ENCODE results near the gene THSD4.
"Not testable (repeated sequence)": the region's sequence is repeated elsewhere in the genome, so short reads cannot be mapped to it uniquely, and the experiment has no call there.

Gene THSD4

GRCh38 chr15:71124937-71125790, 9.9 kb downstream of the THSD4 start:
- no peak for DNase-seq

GRCh38 chr15:71125831-71126450, 10.7 kb downstream of the THSD4 start:
- no peak for DNase-seq

- no peak for DNase-seq
These were observed 11.8 kb downstream of the THSD4 start for GRCh38 chr15:71127083-71127482.

GRCh38 chr15:71128159-71128558, 12.9 kb downstream of the THSD4 start:
- not testable (repeated sequence) for DNase-seq

GRCh38 chr15:71128939-71129562, 13.8 kb downstream of the THSD4 start:
- DNase-seq = no peak

GRCh38 chr15:71129669-71130068, 14.4 kb downstream of the THSD4 start:
- no peak for DNase-seq

- DNase-seq = no peak
These were observed 16.5 kb downstream of the THSD4 start for GRCh38 chr15:71131601-71132362.

GRCh38 chr15:71133747-71134472, 18.6 kb downstream of the THSD4 start:
- no peak for DNase-seq

GRCh38 chr15:71136159-71136783, 21.0 kb downstream of the THSD4 start:
- DNase-seq = no peak

GRCh38 chr15:71136793-71137518, 21.7 kb downstream of the THSD4 start:
- DNase-seq = no peak

- no peak for DNase-seq
These were observed 23.2 kb downstream of the THSD4 start for GRCh38 chr15:71138473-71138872.

- no peak for DNase-seq
These were observed 24.0 kb downstream of the THSD4 start for GRCh38 chr15:71139241-71139640.

- no peak for DNase-seq
These were observed 26.3 kb downstream of the THSD4 start for GRCh38 chr15:71141572-71141971.

GRCh38 chr15:71142780-71143179, 27.5 kb downstream of the THSD4 start:
- no peak for DNase-seq

- no peak for DNase-seq
These were observed 28.4 kb downstream of the THSD4 start for GRCh38 chr15:71143373-71144310.

GRCh38 chr15:71145648-71146047, 30.4 kb downstream of the THSD4 start:
- DNase-seq = no peak

- no peak for DNase-seq
These were observed 31.3 kb downstream of the THSD4 start for GRCh38 chr15:71146580-71146982.

GRCh38 chr15:71148048-71148447, 32.8 kb downstream of the THSD4 start:
- no peak for DNase-seq

- no peak for DNase-seq
These were observed 34.6 kb downstream of the THSD4 start for GRCh38 chr15:71149646-71150557.
